Ascending aorta (tissue), 2 donors: ENCODE measurements around the gene CARF. TPM values are rescaled to one million over a fixed set of nuclear protein-coding genes. Genes with fewer than 3 reads are reported as not detected.
"Not testable (repeated sequence)": the region's sequence is repeated elsewhere in the genome, so short reads cannot be mapped to it uniquely, and the experiment has no call there.

Experiments used
- DNase-seq, 2 donors: peaks; one replicate each; pipeline ENCODE4 v3.0.0-alpha.2; 2019; ENCODE audit warnings: low spot score in 2 of 2
- H3K27ac ChIP-seq, 2 donors: fragments of 200-600 bp; sonication (generic); one replicate each; pipeline ENCODE4 v1.5.1; 2016 to 2017; ENCODE audit warnings: mild to moderate bottlenecking in 1 of 2
- H3K27me3 ChIP-seq: fragments of 200-600 bp; sonication (generic); one replicate; pipeline ENCODE4 v1.5.1; 2017
- H3K36me3 ChIP-seq, 2 donors: fragments of 200-600 bp; sonication (generic); one replicate each; pipeline ENCODE4 v1.5.1; 2016
- H3K4me1 ChIP-seq, 2 donors: fragments of 200-600 bp; sonication (generic); one replicate each; pipeline ENCODE4 v1.5.1; 2016 to 2017; ENCODE audit warnings: mild to moderate bottlenecking in 1 of 2
- H3K4me3 ChIP-seq, 2 donors: fragments of 200-600 bp; sonication (generic); one replicate each; pipeline ENCODE4 v1.5.1; 2016 to 2017; ENCODE audit warnings: mild to moderate bottlenecking in 1 of 2
- H3K9me3 ChIP-seq, 2 donors: fragments of 200-600 bp; sonication (generic); one replicate each; pipeline ENCODE4 v1.5.1; 2016
- intact Hi-C: fragments of 100-400 bp; cut with DNase I; formaldehyde crosslinking; loops from one replicate; pipeline ENCODE4 v1.15.1; 2023
- total RNA-seq: library from RNA; depleted of rRNA; stranded (reverse); fragments of >200 nt; gene quantifications from one replicate; pipeline ENCODE4 v1.1.0, GENCODE V29; 2016
- TF ChIP-seq, protein P1 (sequence below), 3 experiments: fragments of 200-600 bp in 2 of 3; fragments of 450-650 bp in 1 of 3; sonication (generic) in 2 of 3; IDR thresholded peaks; one replicate each; pipeline ENCODE4 v1.5.1; 2016 to 2019; ENCODE audit warnings: antibody characterized with exemption in 3 of 3, mild to moderate bottlenecking in 1 of 3, moderate library complexity in 1 of 3

The CARF gene
- total RNA-seq, 1 donor from 2014 or later: 26.2 TPM

DNA sequence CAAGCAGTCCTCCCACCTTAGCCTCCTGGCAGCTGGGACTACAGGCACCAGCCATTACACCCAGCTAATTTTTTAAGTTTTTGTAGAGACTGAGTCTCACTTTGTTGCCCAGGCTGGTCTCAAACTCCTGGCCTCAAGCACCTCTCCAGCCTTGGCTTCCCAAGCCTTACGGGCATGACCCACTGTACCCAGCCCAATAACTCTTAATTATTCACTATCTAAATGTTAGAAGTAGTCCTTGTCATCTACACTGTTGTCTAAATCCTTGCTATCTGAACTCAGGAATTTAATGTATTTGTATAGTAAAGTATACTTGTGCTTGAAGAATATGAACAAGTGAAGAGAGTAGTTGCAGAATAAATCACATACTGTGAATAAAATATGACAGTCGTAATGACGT lies 64.7 kb downstream of the CARF start:
- H3K27ac ChIP-seq: no peak overlapping the region
- H3K27me3 ChIP-seq: no peaks in the 10 kb centered on the region
- intact Hi-C loops: no loop called here
- DNase-seq: no peak
- H3K4me3 ChIP-seq: no peak overlapping the region
- no peaks in the 10 kb centered on the region for H3K9me3 ChIP-seq
- H3K36me3 ChIP-seq: peaks cover 3 to 19% of the 10 kb centered on the region in 2 donors
- no peaks in the 10 kb centered on the region for H3K4me1 ChIP-seq
- TF ChIP-seq, protein P1, sequence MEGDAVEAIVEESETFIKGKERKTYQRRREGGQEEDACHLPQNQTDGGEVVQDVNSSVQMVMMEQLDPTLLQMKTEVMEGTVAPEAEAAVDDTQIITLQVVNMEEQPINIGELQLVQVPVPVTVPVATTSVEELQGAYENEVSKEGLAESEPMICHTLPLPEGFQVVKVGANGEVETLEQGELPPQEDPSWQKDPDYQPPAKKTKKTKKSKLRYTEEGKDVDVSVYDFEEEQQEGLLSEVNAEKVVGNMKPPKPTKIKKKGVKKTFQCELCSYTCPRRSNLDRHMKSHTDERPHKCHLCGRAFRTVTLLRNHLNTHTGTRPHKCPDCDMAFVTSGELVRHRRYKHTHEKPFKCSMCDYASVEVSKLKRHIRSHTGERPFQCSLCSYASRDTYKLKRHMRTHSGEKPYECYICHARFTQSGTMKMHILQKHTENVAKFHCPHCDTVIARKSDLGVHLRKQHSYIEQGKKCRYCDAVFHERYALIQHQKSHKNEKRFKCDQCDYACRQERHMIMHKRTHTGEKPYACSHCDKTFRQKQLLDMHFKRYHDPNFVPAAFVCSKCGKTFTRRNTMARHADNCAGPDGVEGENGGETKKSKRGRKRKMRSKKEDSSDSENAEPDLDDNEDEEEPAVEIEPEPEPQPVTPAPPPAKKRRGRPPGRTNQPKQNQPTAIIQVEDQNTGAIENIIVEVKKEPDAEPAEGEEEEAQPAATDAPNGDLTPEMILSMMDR (IDR thresholded peaks at IDR 0.05): no peak

DNA sequence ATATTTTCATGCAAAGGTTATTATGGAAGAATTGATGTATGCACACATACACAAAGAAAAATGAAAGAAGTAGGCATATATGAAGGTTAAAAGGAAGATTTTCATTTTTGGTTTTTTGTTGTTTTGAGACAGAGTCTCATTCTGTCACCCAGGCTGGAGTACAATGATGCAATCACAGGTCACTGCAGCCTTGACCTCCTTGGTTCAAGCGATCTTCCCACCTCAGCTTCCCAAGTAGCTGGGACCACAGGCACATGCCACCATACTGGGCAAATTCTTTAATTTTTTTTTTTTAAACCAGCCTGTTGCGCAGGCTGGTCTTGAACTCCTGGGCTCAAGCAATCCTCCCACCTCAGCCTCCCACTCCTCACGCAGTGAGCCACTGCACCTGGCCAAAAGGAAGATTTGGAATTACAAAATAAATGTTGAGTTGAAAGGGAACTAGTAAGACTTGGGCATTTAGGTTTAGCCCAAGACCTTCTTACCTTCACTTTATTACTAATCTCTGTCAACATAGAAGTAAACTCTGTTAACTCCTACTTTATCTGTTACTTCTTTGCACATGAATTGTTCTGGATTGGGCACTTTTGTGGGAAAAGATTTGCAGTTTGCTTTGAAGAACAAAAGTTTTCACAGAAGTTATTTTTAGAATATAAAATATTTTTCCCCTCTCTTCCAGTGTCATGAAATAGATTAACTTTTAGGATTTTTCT lies 70.9 kb downstream of the CARF start:
- Histone ChIP-seq H3K36me3 (peaks cover under 1 to 9% of the 10 kb centered on the region in 2 donors), H3K27me3 (no peaks in the 10 kb centered on the region), H3K9me3 (no peaks in the 10 kb centered on the region), H3K4me1 (no peaks in the 10 kb centered on the region), H3K4me3 (no peak overlapping the region), H3K27ac (peak overlapping the region in 1 of 2 donors; percentile 12)
- TF ChIP-seq, protein P1 (IDR thresholded peaks at IDR 0.05): no peak
- intact Hi-C loops: no loop called here
- no peak for DNase-seq

DNA sequence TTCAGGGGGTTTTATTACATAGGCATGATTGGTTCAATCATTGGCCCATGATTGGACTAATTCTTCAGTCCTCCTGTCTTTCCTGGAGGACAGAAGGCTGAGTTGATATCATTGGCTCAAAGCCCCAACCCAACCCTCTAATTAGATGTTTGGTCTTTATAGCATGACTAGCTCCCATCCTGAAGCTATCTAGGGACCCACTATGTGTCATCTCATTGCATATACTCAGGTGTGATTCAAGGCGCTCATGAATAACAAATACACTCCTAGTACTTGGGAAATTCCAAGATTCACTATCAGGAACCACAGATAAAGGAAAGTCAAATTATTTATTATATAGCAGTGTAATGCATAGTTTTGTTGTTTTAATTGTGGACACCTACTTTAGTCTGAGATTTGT lies 77.7 kb downstream of the CARF start:
- Histone ChIP-seq H3K36me3 (no peaks in the 10 kb centered on the region), H3K4me3 (no peak overlapping the region), H3K4me1 (no peaks in the 10 kb centered on the region), H3K27me3 (no peaks in the 10 kb centered on the region), H3K27ac (no peak overlapping the region), H3K9me3 (no peaks in the 10 kb centered on the region)
- DNase-seq: no peak
- TF ChIP-seq, protein P1 (IDR thresholded peaks at IDR 0.05): no peak
- intact Hi-C loops: no loop called here

DNA sequence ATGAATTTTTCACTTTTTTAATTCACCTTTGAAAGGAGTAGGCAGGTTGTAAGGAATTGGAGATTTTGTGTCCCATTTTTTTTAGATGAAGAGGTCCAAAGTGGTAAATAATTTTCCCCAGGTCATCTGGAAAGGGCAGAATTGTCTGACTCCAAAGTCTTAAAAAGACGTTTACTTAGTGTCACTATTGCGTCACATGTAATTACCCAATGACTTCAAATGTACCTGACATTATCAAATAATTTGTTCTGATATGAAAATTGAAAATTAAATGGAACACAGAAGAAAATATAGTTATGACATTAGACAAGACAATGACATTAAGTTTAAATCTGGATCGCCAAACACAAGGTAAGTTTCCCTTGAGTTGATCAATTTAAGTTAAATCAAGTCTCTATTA lies 78.4 kb downstream of the CARF start:
- no peak overlapping the region for H3K27ac ChIP-seq
- no peaks in the 10 kb centered on the region for H3K27me3 ChIP-seq
- H3K4me1 ChIP-seq: no peaks in the 10 kb centered on the region
- intact Hi-C loops: no loop called here
- no peak overlapping the region for H3K4me3 ChIP-seq
- TF ChIP-seq, protein P1 (IDR thresholded peaks at IDR 0.05): no peak
- H3K9me3 ChIP-seq: no peaks in the 10 kb centered on the region
- DNase-seq: no peak
- H3K36me3 ChIP-seq: no peaks in the 10 kb centered on the region

DNA sequence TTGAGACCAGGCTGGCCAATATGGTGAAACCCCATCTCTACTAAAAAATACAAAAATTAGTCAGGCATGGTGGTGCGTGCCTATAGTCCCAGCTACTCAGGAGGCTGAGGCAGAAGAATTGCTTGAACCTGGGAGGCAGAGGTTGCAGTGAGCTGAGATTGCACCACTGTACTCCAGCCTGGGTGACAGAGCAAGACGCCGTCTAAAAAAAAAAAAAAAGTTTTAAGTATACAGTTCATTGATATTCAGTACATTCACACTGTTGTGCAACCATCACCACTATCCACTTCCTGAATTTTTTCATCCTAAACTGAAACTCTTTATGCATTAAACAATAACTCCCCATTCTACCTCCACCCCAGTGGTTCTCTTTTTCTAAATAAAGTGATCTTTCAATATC lies 85.0 kb downstream of the CARF start:
- H3K27ac ChIP-seq, H3K4me1 ChIP-seq, DNase-seq, H3K36me3 ChIP-seq, H3K9me3 ChIP-seq, H3K4me3 ChIP-seq, intact Hi-C loops, H3K27me3 ChIP-seq: not testable (repeated sequence)

DNA sequence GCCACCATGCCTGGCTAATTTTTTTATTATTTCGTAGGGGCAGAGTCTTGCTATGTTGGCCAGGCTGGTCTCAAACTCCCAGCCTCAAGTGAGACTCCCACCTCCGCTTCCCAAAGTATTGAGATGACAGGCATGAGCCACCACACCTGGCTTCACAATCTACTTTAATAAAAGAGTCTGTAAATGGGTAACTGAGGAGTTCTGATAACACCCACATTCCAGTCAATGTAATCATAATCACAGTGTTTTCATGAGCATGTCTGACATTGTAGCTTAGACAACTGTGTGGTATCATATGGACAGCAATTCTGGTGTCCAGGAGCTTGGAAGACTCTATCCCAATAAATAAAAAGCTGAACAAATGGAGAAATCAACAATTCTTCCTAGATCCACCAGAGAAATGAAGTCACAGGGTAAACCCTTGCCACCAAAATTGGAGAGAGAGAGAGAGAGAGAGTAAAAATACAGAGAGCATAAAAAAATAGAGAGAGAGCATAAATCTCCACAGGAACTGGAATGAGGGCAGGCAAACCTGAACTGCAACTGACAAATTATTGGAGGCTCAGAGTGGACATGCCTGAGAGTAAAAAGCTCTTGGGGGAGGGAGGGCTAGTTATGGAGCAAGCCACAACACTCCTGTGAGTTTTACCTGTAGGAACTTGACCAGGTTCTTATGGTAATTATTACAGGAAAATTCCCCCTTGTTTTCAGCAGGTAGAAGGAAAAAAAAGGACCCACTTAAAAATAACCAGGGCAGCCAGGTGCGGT lies 90.2 kb downstream of the CARF start:
- DNase-seq: no peak
- Histone ChIP-seq H3K36me3 (no peaks in the 10 kb centered on the region), H3K4me1 (no peaks in the 10 kb centered on the region), H3K4me3 (no peak overlapping the region), H3K27me3 (no peaks in the 10 kb centered on the region), H3K27ac (no peak overlapping the region), H3K9me3 (no peaks in the 10 kb centered on the region)
- intact Hi-C loops: no loop called here
- TF ChIP-seq, protein P1 (IDR thresholded peaks at IDR 0.05): no peak
